ENCODE results near the gene IL17RC. TPM values are rescaled to one million over a fixed set of nuclear protein-coding genes. Genes with fewer than 3 reads are reported as not detected.

IL17RC gene
- total RNA-seq, 6 experiments from 2014 or later: 26.3 to 33.6 (median 29.6) TPM

- peak; percentile 51 for DNase-seq
- TF ChIP-seq CTCF (IDR thresholded peaks at IDR 0.05): peak; percentile 75
- Mint-ChIP-seq H3K27me3 (ENCODE audit: insufficient read depth) (peaks cover 3% of the 10 kb centered on the region; the same call in 1 of the 2 replicates), H3K4me1 (ENCODE audit: low read depth) (peaks cover 32% of the 10 kb centered on the region), H3K36me3 (ENCODE audit: low read depth) (no peaks in the 10 kb centered on the region; the same call in 1 of the 2 replicates), H3K4me3 (peak overlapping the region; percentile 88), H3K27ac (peak overlapping the region; percentile 93), H3K9me3 (no peaks in the 10 kb centered on the region)
These were observed 1.4 kb upstream of the IL17RC start for GRCh38 chr3:9915254-9916141.

GRCh38 chr3:9916346-9916733 lies 558 bp upstream of the IL17RC start:
- peak; percentile 64 for DNase-seq
- H3K27me3 Mint-ChIP-seq (ENCODE audit: insufficient read depth): peaks cover 1% of the 10 kb centered on the region; the same call in 1 of the 2 replicates
- H3K9me3 Mint-ChIP-seq: no peaks in the 10 kb centered on the region
- H3K4me1 Mint-ChIP-seq (ENCODE audit: low read depth): peaks cover 32% of the 10 kb centered on the region
- peak overlapping the region; percentile 88 for H3K4me3 Mint-ChIP-seq
- no peaks in the 10 kb centered on the region; the same call in 1 of the 2 replicates for H3K36me3 Mint-ChIP-seq (ENCODE audit: low read depth)
- no peak for TF ChIP-seq CTCF (IDR thresholded peaks at IDR 0.05)
- peak overlapping the region; percentile 93 for H3K27ac Mint-ChIP-seq

- H3K27ac Mint-ChIP-seq: peak overlapping the region; percentile 93; the same call in 1 of the 2 replicates
- no peaks in the 10 kb centered on the region; the same call in 1 of the 2 replicates for H3K27me3 Mint-ChIP-seq (ENCODE audit: insufficient read depth)
- TF ChIP-seq CTCF (IDR thresholded peaks at IDR 0.05): no peak
- H3K36me3 Mint-ChIP-seq (ENCODE audit: low read depth): no peaks in the 10 kb centered on the region
- H3K4me3 Mint-ChIP-seq: peak overlapping the region; percentile 88
- no peak for DNase-seq
- no peaks in the 10 kb centered on the region for H3K9me3 Mint-ChIP-seq
- peaks cover 23% of the 10 kb centered on the region for H3K4me1 Mint-ChIP-seq (ENCODE audit: low read depth)
These were observed 922 bp downstream of the IL17RC start for GRCh38 chr3:9917820-9918219.

GRCh38 chr3:9918261-9919038 lies 1.6 kb downstream of the IL17RC start:
- 0 out of 2 replicates have a peak overlapping the region, but pooled peaks have one; percentile 93 for H3K27ac Mint-ChIP-seq
- no peak for DNase-seq
- H3K36me3 Mint-ChIP-seq (ENCODE audit: low read depth): no peaks in the 10 kb centered on the region
- peaks cover 22% of the 10 kb centered on the region for H3K4me1 Mint-ChIP-seq (ENCODE audit: low read depth)
- H3K9me3 Mint-ChIP-seq: no peaks in the 10 kb centered on the region
- H3K27me3 Mint-ChIP-seq (ENCODE audit: insufficient read depth): no peaks in the 10 kb centered on the region; the same call in 1 of the 2 replicates
- TF ChIP-seq CTCF (IDR thresholded peaks at IDR 0.05): no peak
- peak overlapping the region; percentile 88 for H3K4me3 Mint-ChIP-seq

GRCh38 chr3:9928158-9928557 lies 11.3 kb downstream of the IL17RC start:
- no peaks in the 10 kb centered on the region for H3K9me3 Mint-ChIP-seq
- DNase-seq: no peak
- H3K27me3 Mint-ChIP-seq (ENCODE audit: insufficient read depth): no peaks in the 10 kb centered on the region; the same call in 1 of the 2 replicates
- no peak; the same call in 1 of the 2 replicates for TF ChIP-seq CTCF (IDR thresholded peaks at IDR 0.05)
- H3K27ac Mint-ChIP-seq: no peak overlapping the region
- peaks cover 18% of the 10 kb centered on the region for H3K36me3 Mint-ChIP-seq (ENCODE audit: low read depth)
- H3K4me1 Mint-ChIP-seq (ENCODE audit: low read depth): peaks cover 4% of the 10 kb centered on the region; the same call in 1 of the 2 replicates
- H3K4me3 Mint-ChIP-seq: no peak overlapping the region

Data from HFFc6 (cell line).